ENCODE results near the gene FMNL2. TPM values are rescaled to one million over a fixed set of nuclear protein-coding genes. Genes with fewer than 3 reads are reported as not detected.

Gene FMNL2
- total RNA-seq, 4 donors from 2014 or later = 5.8 to 19.8 (median 16.9) TPM

DNA sequence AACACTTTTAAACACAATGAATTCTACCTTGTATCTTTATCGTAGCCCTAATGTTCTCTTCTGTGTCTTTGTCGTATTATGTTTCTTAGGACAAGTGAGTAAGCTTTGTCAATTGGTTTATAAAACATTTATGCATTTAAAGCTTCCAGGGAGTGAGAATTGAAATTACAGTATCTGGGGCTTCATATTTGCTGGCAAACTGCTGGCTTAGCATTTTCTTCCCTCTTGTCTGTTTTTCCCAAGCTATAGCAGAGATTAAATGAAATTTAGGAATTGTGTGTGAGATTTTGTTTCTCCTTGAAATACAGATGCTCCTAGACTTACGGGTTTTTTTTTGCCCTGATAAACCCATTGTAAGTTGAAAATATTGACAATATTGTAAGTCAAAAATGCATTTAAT lies 73.3 kb downstream of the FMNL2 start:
- no peak overlapping the region for H3K27ac ChIP-seq
- no peaks in the 10 kb centered on the region for H3K9me3 ChIP-seq
- TF ChIP-seq CTCF (IDR thresholded peaks at IDR 0.05) (no peak), POLR2A (IDR thresholded peaks at IDR 0.05) (no peak)
- no peaks in the 10 kb centered on the region for H3K27me3 ChIP-seq
- intact Hi-C loops (cut with DNase I) = no loop called here
- no peaks in the 10 kb centered on the region for H3K36me3 ChIP-seq
- H3K4me1 ChIP-seq = peaks cover 2 to 64% (median 17%) of the 10 kb centered on the region in 3 donors
- DNase-seq = no peak
- WGBS, 2 donors = 91 to 94% methylated on average over 3 of the region's 3 CpGs
- H3K4me3 ChIP-seq = no peak overlapping the region

DNA sequence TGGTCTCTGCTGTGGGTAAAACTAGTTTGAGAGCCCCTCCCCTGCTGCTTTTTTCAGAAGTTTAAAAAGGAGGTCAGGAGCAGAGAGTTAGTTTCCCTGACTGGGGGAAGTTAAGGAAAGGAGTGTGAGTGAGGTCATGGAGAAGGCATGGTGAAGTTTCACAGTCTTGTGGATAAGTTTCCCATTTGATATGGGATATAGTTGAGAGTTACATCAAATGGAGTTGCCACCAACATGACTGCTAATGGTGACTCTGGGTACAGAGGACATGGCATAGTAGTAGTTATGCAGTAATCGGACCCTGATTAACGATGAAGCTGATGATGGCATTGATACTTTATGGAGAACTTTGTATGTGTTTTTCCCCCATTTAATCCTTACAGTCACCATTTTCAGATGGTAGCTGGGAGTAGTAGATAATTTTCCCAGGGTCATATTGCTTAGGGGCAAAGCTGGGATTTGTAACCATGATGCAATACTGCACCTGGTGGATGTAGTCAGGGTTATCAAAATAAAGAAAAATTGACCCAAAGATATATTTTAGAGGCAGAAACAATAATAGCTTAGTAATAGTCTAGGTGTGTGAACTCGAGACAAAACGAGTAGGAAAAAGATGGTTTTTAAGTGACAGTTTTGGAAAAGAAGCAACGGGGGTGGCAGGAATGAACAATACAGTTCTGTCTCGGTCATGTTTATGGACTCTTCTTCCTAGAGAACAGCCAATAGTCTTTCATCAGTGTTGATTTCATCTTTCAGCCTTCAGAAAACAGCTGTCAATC lies 74.6 kb downstream of the FMNL2 start:
- intact Hi-C loops (cut with DNase I) = no loop called here
- no peak for DNase-seq
- no peaks in the 10 kb centered on the region for H3K27me3 ChIP-seq
- H3K4me1 ChIP-seq = peaks cover 2 to 59% (median 17%) of the 10 kb centered on the region in 3 donors
- no peak for TF ChIP-seq POLR2A (IDR thresholded peaks at IDR 0.05)
- no peak for TF ChIP-seq CTCF (IDR thresholded peaks at IDR 0.05)
- 89 to 94% methylated on average over 6 of the region's 6 CpGs for WGBS, 2 donors
- H3K4me3 ChIP-seq = no peak overlapping the region
- H3K27ac ChIP-seq = no peak overlapping the region
- no peaks in the 10 kb centered on the region for H3K36me3 ChIP-seq
- H3K9me3 ChIP-seq = no peaks in the 10 kb centered on the region

DNA sequence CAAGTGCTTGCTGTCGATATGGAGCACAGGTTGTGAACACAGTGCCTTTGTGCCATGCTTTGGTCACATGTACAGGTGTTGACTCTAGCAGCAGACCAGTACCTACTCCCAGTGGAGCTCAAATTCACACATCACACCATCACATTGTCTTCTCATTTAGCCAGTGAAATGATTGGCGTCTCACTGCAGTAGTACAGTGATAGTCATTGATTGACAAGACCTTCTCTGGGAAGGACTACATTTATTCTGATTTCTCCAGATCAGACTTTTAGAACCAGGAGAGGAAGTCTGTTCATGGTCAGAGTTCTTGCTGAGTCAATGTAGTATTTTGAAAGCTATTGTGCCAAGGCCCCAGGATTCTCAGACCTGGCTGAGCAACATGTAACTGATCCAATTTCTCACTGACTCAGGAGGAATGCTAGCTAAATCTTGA lies 75.2 kb downstream of the FMNL2 start:
- H3K4me3 ChIP-seq = no peak overlapping the region
- peaks cover 2 to 59% (median 22%) of the 10 kb centered on the region in 3 donors for H3K4me1 ChIP-seq
- WGBS, 2 donors = 84 to 93% methylated on average over 1 to 2 of the region's 2 CpGs
- H3K9me3 ChIP-seq = no peaks in the 10 kb centered on the region
- H3K27me3 ChIP-seq = no peaks in the 10 kb centered on the region
- H3K27ac ChIP-seq = no peak overlapping the region
- DNase-seq = no peak
- intact Hi-C loops (cut with DNase I) = no loop called here
- H3K36me3 ChIP-seq = no peaks in the 10 kb centered on the region
- TF ChIP-seq CTCF (IDR thresholded peaks at IDR 0.05) (no peak), POLR2A (IDR thresholded peaks at IDR 0.05) (no peak)

- DNase-seq = no peak
- TF ChIP-seq CTCF (IDR thresholded peaks at IDR 0.05) (no peak), POLR2A (IDR thresholded peaks at IDR 0.05) (no peak)
- Histone ChIP-seq H3K4me1 (peaks cover 2 to 56% (median 26%) of the 10 kb centered on the region in 3 donors), H3K27ac (no peak overlapping the region), H3K9me3 (no peaks in the 10 kb centered on the region), H3K27me3 (no peaks in the 10 kb centered on the region), H3K36me3 (no peaks in the 10 kb centered on the region), H3K4me3 (no peak overlapping the region)
- intact Hi-C loops (cut with DNase I) = no loop called here
Observed at GRCh38 chr2:152411154-152411553, 76.2 kb downstream of the FMNL2 start.

GRCh38 chr2:152413228-152414030 lies 78.5 kb downstream of the FMNL2 start:
- H3K27ac ChIP-seq = no peak overlapping the region
- peaks cover 2 to 43% (median 24%) of the 10 kb centered on the region in 3 donors for H3K4me1 ChIP-seq
- no peaks in the 10 kb centered on the region for H3K9me3 ChIP-seq
- intact Hi-C loops (cut with DNase I) = no loop called here
- 81 to 97% methylated on average over 3 of the region's 3 CpGs for WGBS, 2 donors
- TF ChIP-seq CTCF (IDR thresholded peaks at IDR 0.05) (no peak), POLR2A (IDR thresholded peaks at IDR 0.05) (no peak)
- no peaks in the 10 kb centered on the region for H3K36me3 ChIP-seq
- no peak overlapping the region for H3K4me3 ChIP-seq
- no peaks in the 10 kb centered on the region for H3K27me3 ChIP-seq
- DNase-seq = no peak

Data from esophagus squamous epithelium (tissue), 5 donors.